HepG2 (cell line): ENCODE results near the gene RPS6KL1. TPM values are rescaled to one million over a fixed set of nuclear protein-coding genes. Genes with fewer than 3 reads are reported as not detected.

Experiments used
- CSRNP1 ChIP-seq: sonication (generic); formaldehyde crosslinking; IDR thresholded peaks from 2 replicates; pipeline ENCODE4 v1.8.1; 2023; ENCODE audit warnings: mild to moderate bottlenecking, missing genetic modification reagents
- GMEB1 ChIP-seq: sonication (generic); formaldehyde crosslinking; IDR thresholded peaks from 2 replicates; pipeline ENCODE4 v1.5.1; 2020; ENCODE audit warnings: missing genetic modification reagents, mild to moderate bottlenecking, borderline replicate concordance
- PHF21A ChIP-seq: sonication (generic); formaldehyde crosslinking; IDR thresholded peaks from 2 replicates; pipeline ENCODE4 v1.5.0; 2020; ENCODE audit warnings: mild to moderate bottlenecking, missing genetic modification reagents
- RBAK ChIP-seq: sonication (generic); formaldehyde crosslinking; IDR thresholded peaks from 2 replicates; pipeline ENCODE4 v1.5.1; 2020; ENCODE audit warnings: mild to moderate bottlenecking, missing genetic modification reagents
- SOX6 ChIP-seq, 2 experiments: fragments of 450-650 bp in 1 of 2; sonication (generic) in 1 of 2; formaldehyde crosslinking in 1 of 2; IDR thresholded peaks; 2 replicates each; pipeline versions ENCODE4 v1.4.0 to v1.6.1; 2017 to 2020; ENCODE audit warnings: antibody characterized with exemption in 1 of 2, mild to moderate bottlenecking in 1 of 2, missing genetic modification reagents in 1 of 2
- YY1 ChIP-seq: IDR thresholded peaks from 2 replicates; pipeline ENCODE4 v1.6.1; 2011; ENCODE audit warnings: low read length, low read depth, moderate library complexity, mild to moderate bottlenecking; ENCODE audit not compliant: insufficient read depth, insufficient replicate concordance
- ZBTB4 ChIP-seq: sonication (generic); formaldehyde crosslinking; IDR thresholded peaks from 2 replicates; pipeline ENCODE4 v1.4.0; 2020; ENCODE audit warnings: missing genetic modification reagents, mild to moderate bottlenecking, borderline replicate concordance
- ZBTB7B ChIP-seq: sonication (generic); formaldehyde crosslinking; IDR thresholded peaks from 2 replicates; pipeline ENCODE4 v1.4.0; 2020; ENCODE audit warnings: missing genetic modification reagents
- ZNF142 ChIP-seq: sonication (generic); formaldehyde crosslinking; IDR thresholded peaks from 2 replicates; pipeline ENCODE4 v1.4.0; 2020; ENCODE audit warnings: missing genetic modification reagents
- ZNF704 ChIP-seq: sonication (generic); formaldehyde crosslinking; IDR thresholded peaks from 2 replicates; pipeline ENCODE4 v1.8.1; 2023; ENCODE audit warnings: mild to moderate bottlenecking, inconsistent platforms, moderate library complexity, missing genetic modification reagents, borderline replicate concordance
- ZNF83 ChIP-seq: sonication (generic); formaldehyde crosslinking; IDR thresholded peaks from 2 replicates; pipeline ENCODE4 v1.4.0; 2020; ENCODE audit warnings: missing genetic modification reagents, mild to moderate bottlenecking, borderline replicate concordance
- ZNF883 ChIP-seq: sonication (generic); formaldehyde crosslinking; IDR thresholded peaks from 2 replicates; pipeline ENCODE4 v1.5.1; 2020; ENCODE audit warnings: mild to moderate bottlenecking, missing genetic modification reagents; ENCODE audit errors: not compliant biosample characterization
- polyA plus RNA-seq, 8 experiments: library from polyadenylated mRNA; depleted of rRNA in 3 of 8; stranded (reverse) in 7 of 8; unstranded in 1 of 8; fragments of >200 nt; fragmentation: Illumina TruSeq in 4 of 8; extraction: Trizol in 4 of 8; gene quantifications; 2 replicates each; pipeline versions ENCODE4 v1.2.1 to v1.2.3, GENCODE V29; 2011 to 2016; ENCODE audit warnings: low read depth in 4 of 8, missing spikeins in 1 of 8, mixed read lengths in 1 of 8; ENCODE audit not compliant: insufficient read depth in 1 of 8
- total RNA-seq, 5 experiments: library from RNA; depleted of rRNA; stranded (reverse); fragments of >200 nt; fragmentation: Illumina TruSeq; extraction: Trizol; gene quantifications; 2 replicates each; pipeline ENCODE4 v1.2.3, GENCODE V29; 2016; ENCODE audit warnings: low read depth in 1 of 5

RPS6KL1 gene
- total and polyA plus RNA-seq, 2 of the 13 experiments (the other 11 are each of a cell fraction or from before 2014, with no cell fraction given): 6.5 to 11.5 TPM

DNA sequence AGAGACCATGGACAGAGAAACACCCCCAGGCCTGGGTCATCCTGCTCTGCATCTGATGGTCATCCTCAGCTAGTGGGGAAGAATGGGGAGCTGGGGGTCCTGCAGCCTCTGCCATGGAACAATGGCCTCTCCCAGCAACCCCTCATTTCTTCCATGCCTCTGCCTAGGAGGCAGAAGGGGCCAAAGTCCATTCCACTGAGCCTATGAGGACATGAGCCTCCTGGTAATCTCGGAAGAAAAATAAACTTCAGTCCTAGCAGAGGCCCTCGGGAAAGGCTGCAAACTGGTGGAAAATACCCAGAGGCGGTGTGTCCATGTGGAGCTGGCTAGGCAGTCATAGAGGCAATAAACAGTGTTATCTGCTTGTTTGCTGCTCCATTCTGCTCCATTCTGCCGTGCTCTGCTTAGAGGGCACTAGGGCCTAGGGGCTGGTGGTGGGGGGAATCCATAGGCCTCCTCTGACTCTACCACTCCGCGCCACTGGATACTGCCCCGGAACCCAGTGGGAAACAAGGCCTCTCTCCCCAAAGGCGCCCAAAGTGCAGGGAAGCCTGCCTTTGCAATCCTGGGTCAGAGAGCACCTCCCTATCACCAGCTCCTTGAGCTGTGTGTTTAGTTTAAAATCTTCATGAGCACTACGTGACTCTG, 27.9 kb upstream of the RPS6KL1 start (continued):
- 0 out of 2 replicates have a peak, but pooled peaks have one; percentile 24 for TF ChIP-seq CSRNP1
- no peak for TF ChIP-seq ZNF142 (CRISPR knock-in tag)
- TF ChIP-seq ZBTB4 (CRISPR knock-in tag): 0 out of 2 replicates have a peak, but pooled peaks have one; percentile 23
- 0 out of 2 replicates have a peak, but pooled peaks have one; percentile 10 for TF ChIP-seq ZNF704 (CRISPR knock-in tag)
- no peak for TF ChIP-seq GMEB1 (CRISPR knock-in tag)
- 0 out of 2 replicates have a peak, but pooled peaks have one; percentile 52 for TF ChIP-seq ZNF83 (CRISPR knock-in tag)
- TF ChIP-seq PHF21A: peak; percentile 89
- peak; percentile 81 for TF ChIP-seq ZBTB7B (CRISPR knock-in tag)
- TF ChIP-seq SOX6 (IDR thresholded peaks at IDR 0.05): no peak
- 0 out of 2 replicates have a peak, but pooled peaks have one; percentile 32 for TF ChIP-seq SOX6 (CRISPR knock-in tag; IDR thresholded peaks at IDR 0.05)
- TF ChIP-seq YY1: peak; percentile 63
- no peak for TF ChIP-seq RBAK
- peak; percentile 7 for TF ChIP-seq ZNF883 (CRISPR knock-in tag)
